NB4 (cell line): ENCODE results near the gene CDH3.
A peak's percentile ranks its signal among the peaks of the same experiment; 100 is the strongest.

Source experiments
- DNase-seq: peaks from one replicate; pipeline ENCODE4 v3.0.0; 2010; ENCODE audit warnings: low read depth
- H3K4me3 ChIP-seq: one replicate; pipeline ENCODE4 v1.5.1; 2011; ENCODE audit warnings: mild to moderate bottlenecking, low read depth, low read length, moderate library complexity
- CTCF ChIP-seq: IDR thresholded peaks from one replicate; pipeline ENCODE4 v1.5.1; 2012; ENCODE audit warnings: low read depth, low read length
- MAX ChIP-seq: IDR thresholded peaks from 2 replicates; pipeline ENCODE4 v1.6.1; 2011; ENCODE audit warnings: low read depth, low read length
- MYC ChIP-seq: IDR thresholded peaks from 2 replicates; pipeline ENCODE4 v1.6.1; 2011; ENCODE audit warnings: low read depth, low read length
- POLR2A ChIP-seq: IDR thresholded peaks from 2 replicates; pipeline ENCODE4 v1.6.1; 2011; ENCODE audit warnings: mild to moderate bottlenecking; ENCODE audit not compliant: insufficient read length; ENCODE audit errors: extremely low read depth

Gene CDH3

GRCh38 chr16:68668266-68668665 is 23.2 kb downstream of the CDH3 start:
- DNase-seq = peak; percentile 60

GRCh38 chr16:68676113-68676860 is 31.2 kb downstream of the CDH3 start:
- DNase-seq = no peak
- H3K4me3 ChIP-seq = no peak overlapping the region
- TF ChIP-seq MYC (no peak), POLR2A (no peak), MAX (no peak), CTCF (no peak)

More at GRCh38 chr16:68668266-68668665, 23.2 kb downstream of the CDH3 start:
- TF ChIP-seq MYC (no peak), POLR2A (no peak), MAX (no peak), CTCF (no peak)
- H3K4me3 ChIP-seq = no peak overlapping the region

- no peak overlapping the region for H3K4me3 ChIP-seq
- TF ChIP-seq MYC (no peak), MAX (no peak), CTCF (no peak), POLR2A (no peak)
- no peak for DNase-seq
Measured at GRCh38 chr16:68681038-68681437, 35.9 kb downstream of the CDH3 start.

- no peak overlapping the region for H3K4me3 ChIP-seq
- no peak for TF ChIP-seq MYC
- TF ChIP-seq MAX = no peak
- no peak for TF ChIP-seq CTCF
- no peak for TF ChIP-seq POLR2A
- DNase-seq = no peak
Measured at GRCh38 chr16:68685685-68686478, 40.8 kb downstream of the CDH3 start.

GRCh38 chr16:68686905-68687304 is 41.8 kb downstream of the CDH3 start:
- no peak overlapping the region for H3K4me3 ChIP-seq
- no peak for TF ChIP-seq MYC
- TF ChIP-seq CTCF = no peak
- no peak for TF ChIP-seq MAX
- TF ChIP-seq POLR2A = no peak
- DNase-seq = no peak
